ENCODE data around the gene SMARCA1.

GRCh38 chrX:129565046-129565650 lies 41.9 kb upstream of the SMARCA1 start:
- TF ChIP-seq POLR2A (IDR thresholded peaks at IDR 0.05; ENCODE audit: low read length), result no peak
- no peak for TF ChIP-seq GATA1 (IDR thresholded peaks at IDR 0.05; ENCODE audit: low read depth, low read length)
